Gastrocnemius medialis (tissue), 4 donors: ENCODE measurements around the gene AGFG2. TPM values are rescaled to one million over a fixed set of nuclear protein-coding genes. Genes with fewer than 3 reads are reported as not detected.

Source experiments
- ATAC-seq, 2 donors: fragments of 150-250 bp; one replicate each; pipeline ENCODE4 v1.9.1; 2016
- DNase-seq, 2 donors: peaks; one replicate each; pipeline ENCODE4 v3.0.0-alpha.2; 2019
- H3K27ac ChIP-seq, 4 donors: fragments of 200-600 bp; sonication (generic); 1 replicate in 1 of 4; 2 replicates in 3 of 4; pipeline ENCODE4 v1.5.1; 2016 to 2018; ENCODE audit warnings: mild to moderate bottlenecking in 2 of 4, moderate library complexity in 1 of 4
- H3K27me3 ChIP-seq, 3 donors: fragments of 200-600 bp; sonication (generic) in 2 of 3; 1 replicate in 1 of 3; 2 replicates in 2 of 3; pipeline versions ENCODE4 v1.5.1 to v1.6.0; 2016 to 2019; ENCODE audit warnings: mild to moderate bottlenecking in 1 of 3, moderate library complexity in 1 of 3
- H3K36me3 ChIP-seq, 2 donors: fragments of 200-600 bp; sonication (generic) in 1 of 2; one replicate each; pipeline ENCODE4 v1.5.1; 2017 to 2018
- H3K4me1 ChIP-seq, 2 donors: fragments of 200-600 bp; sonication (generic) in 1 of 2; one replicate each; pipeline ENCODE4 v1.5.1; 2016 to 2017; ENCODE audit warnings: mild to moderate bottlenecking in 2 of 2
- H3K4me3 ChIP-seq, 4 donors: fragments of 200-600 bp; sonication (generic) in 3 of 4; 1 replicate in 1 of 4; 2 replicates in 3 of 4; pipeline ENCODE4 v1.5.1; 2016 to 2019; ENCODE audit warnings: mild to moderate bottlenecking in 2 of 4
- H3K9me3 ChIP-seq, 3 donors: fragments of 200-600 bp; sonication (generic) in 2 of 3; 1 replicate in 1 of 3; 2 replicates in 2 of 3; pipeline ENCODE4 v1.5.1; 2016 to 2019
- POLR2A ChIP-seq, 2 donors: fragments of 450-650 bp; IDR thresholded peaks; one replicate each; pipeline ENCODE4 v1.6.1; 2017; ENCODE audit warnings: antibody characterized with exemption in 2 of 2, mild to moderate bottlenecking in 2 of 2, moderate library complexity in 2 of 2
- in situ Hi-C, 4 donors: fragments of 200-750 bp; cut with MboI; loops; one replicate each; pipeline versions ENCODE4 v1.15.0 to v1.8.0; 2017; ENCODE audit warnings: low sequenced_read_pairs in 4 of 4
- intact Hi-C: fragments of 100-400 bp; cut with DNase I; formaldehyde crosslinking; loops from one replicate; pipeline ENCODE4 v1.15.1; 2023; ENCODE audit warnings: low total_unique reads
- total RNA-seq, 4 donors: library from RNA; depleted of rRNA; stranded (reverse); fragments of >200 nt; gene quantifications; one replicate each; pipeline versions ENCODE4 v1.1.0 to v1.2.3, GENCODE V29; 2016
- TF ChIP-seq, protein P1 (sequence below), 5 experiments: fragments of 450-650 bp in 3 of 5; fragments of 200-600 bp in 2 of 5; sonication (generic) in 2 of 5; IDR thresholded peaks in 4 of 5; conservative IDR thresholded peaks in 1 of 5; 1 replicate in 4 of 5; 2 replicates in 1 of 5; pipeline ENCODE4 v1.5.1; 2016 to 2019; ENCODE audit warnings: antibody characterized with exemption in 5 of 5, mild to moderate bottlenecking in 3 of 5, moderate library complexity in 3 of 5

Gene AGFG2
- total RNA-seq, 4 donors from 2014 or later = 10.7 to 16.4 (median 13.5) TPM

DNA sequence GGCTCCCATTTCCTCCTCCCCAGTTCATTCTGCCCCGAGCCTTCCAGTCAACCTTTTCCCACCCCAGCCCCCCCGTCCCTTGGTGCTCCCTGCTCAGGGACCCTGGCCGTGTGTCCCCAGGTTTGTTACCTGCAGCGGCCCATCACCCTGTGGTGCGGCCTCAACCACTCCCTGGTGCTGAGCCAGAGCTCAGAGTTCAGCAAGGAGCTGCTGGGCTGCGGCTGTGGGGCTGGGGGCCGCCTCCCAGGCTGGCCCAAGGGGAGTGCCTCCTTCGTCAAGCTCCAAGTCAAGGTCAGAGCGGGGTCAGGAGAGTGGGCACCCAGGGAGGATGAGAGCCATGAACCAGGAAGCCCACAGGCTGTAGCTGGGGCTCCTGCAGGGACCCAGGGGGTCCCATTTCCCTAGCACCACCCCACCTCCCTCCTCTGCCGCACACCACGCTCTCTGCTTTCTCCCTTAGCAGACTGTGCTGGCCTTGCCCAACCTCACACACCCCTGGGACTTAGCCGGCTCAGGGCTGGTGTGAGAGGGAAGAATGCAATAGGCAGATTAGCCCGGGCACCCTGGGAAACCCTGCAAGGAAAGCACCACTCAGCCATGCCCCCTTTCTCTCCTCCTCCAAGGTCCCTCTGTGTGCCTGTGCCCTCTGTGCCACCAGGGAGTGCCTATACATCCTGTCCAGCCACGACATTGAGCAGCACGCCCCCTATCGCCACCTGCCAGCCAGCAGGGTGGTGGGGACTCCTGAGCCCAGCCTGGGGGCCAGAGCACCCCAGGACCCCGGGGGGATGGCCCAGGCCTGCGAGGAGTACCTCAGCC is 61.1 kb downstream of the AGFG2 start:
- intact Hi-C loops (loop anchor here (10.0 kb wide), 1 partner anchor 1475 kb away; no protein-coding TSS in a partner anchor), in situ Hi-C loops (loop anchor here in 1 of 4 donors (25.0 kb wide), 1 partner anchor 262 kb away; the partner anchor contains the start of genes SLC12A9 and TRIP6)
- DNase-seq = no peak
- no peak for ATAC-seq
- H3K4me3 ChIP-seq = no peak overlapping the region
- peaks cover 3 to 10% of the 10 kb centered on the region in 2 donors for H3K4me1 ChIP-seq
- no peaks in the 10 kb centered on the region for H3K9me3 ChIP-seq
- peaks cover 0 to 11% (median 7%) of the 10 kb centered on the region in 3 donors for H3K27me3 ChIP-seq
- no peaks in the 10 kb centered on the region for H3K36me3 ChIP-seq
- no peak overlapping the region for H3K27ac ChIP-seq
- TF ChIP-seq POLR2A (IDR thresholded peaks at IDR 0.05) = no peak
- TF ChIP-seq, protein P1, sequence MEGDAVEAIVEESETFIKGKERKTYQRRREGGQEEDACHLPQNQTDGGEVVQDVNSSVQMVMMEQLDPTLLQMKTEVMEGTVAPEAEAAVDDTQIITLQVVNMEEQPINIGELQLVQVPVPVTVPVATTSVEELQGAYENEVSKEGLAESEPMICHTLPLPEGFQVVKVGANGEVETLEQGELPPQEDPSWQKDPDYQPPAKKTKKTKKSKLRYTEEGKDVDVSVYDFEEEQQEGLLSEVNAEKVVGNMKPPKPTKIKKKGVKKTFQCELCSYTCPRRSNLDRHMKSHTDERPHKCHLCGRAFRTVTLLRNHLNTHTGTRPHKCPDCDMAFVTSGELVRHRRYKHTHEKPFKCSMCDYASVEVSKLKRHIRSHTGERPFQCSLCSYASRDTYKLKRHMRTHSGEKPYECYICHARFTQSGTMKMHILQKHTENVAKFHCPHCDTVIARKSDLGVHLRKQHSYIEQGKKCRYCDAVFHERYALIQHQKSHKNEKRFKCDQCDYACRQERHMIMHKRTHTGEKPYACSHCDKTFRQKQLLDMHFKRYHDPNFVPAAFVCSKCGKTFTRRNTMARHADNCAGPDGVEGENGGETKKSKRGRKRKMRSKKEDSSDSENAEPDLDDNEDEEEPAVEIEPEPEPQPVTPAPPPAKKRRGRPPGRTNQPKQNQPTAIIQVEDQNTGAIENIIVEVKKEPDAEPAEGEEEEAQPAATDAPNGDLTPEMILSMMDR (IDR thresholded peaks at IDR 0.05 in 4 of 5, conservative IDR thresholded peaks at IDR 0.05 in 1 of 5) = no peak

DNA sequence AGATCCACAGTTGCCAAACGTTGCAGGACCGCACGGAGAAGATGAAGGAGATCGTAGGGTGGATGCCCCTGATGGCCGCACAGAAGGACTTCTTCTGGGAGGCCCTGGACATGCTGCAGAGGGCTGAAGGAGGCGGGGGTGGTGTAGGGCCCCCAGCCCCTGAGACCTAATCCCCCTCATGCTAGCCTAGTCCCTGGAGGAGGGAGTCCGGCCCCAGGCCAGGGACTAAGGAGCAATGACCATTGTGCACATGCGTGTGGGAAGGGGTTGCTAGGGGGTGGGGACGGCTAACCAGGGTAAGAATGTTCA is 61.7 kb downstream of the AGFG2 start:
- DNase-seq (no peak), ATAC-seq (no peak)
- Histone ChIP-seq H3K9me3 (no peaks in the 10 kb centered on the region), H3K4me1 (peaks cover 4 to 13% of the 10 kb centered on the region in 2 donors), H3K36me3 (no peaks in the 10 kb centered on the region), H3K27ac (no peak overlapping the region), H3K27me3 (peaks cover 0 to 15% (median 8%) of the 10 kb centered on the region in 3 donors), H3K4me3 (no peak overlapping the region)
- intact Hi-C loops (loop anchor here (10.0 kb wide), 1 partner anchor 1474 kb away; no protein-coding TSS in a partner anchor), in situ Hi-C loops (no loop called here)
- TF ChIP-seq POLR2A (IDR thresholded peaks at IDR 0.05) = no peak

DNA sequence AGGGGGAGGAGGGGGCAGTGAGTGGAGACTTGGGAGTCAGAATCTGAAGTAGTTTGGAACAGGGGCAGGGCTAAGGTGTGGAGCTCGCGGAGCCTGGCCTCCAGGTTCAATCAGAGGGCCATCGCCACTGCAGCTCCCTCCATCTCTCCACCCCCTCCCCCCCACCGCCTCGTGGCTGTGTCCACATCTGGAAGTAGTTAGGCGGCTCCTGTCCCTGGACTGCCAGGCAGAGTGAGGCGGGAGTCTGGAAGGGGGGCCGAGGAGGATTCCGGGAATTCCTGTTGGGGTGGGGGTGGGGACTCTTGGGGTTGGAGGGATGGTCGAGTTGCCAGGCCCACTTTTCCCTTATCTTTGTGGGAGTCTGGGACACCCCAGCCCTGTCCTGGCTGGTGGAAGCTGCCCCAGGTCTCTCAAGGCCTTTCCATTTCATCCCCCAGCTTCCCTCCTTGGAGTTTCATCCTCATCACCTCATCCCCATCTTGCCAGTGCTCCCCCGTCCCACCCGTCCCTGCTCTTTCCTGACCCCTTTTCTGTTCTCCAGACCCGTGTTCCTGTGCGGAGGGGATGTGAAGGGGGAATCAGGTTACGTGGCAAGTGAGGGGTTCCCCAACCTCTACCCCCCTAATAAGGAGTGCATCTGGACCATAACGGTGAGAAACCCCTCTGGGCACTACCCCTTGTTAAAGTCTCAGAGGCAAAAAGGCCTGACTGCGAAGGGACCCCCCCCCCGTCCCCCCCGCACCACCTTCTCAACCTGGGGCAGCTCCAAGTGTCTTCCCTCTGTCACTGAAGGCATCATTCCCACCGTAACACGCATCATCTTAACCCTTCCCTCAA is 64.1 kb downstream of the AGFG2 start:
- Histone ChIP-seq H3K9me3 (no peaks in the 10 kb centered on the region), H3K27ac (peak overlapping the region; percentile 74 to 85 (median 77)), H3K36me3 (no peaks in the 10 kb centered on the region), H3K27me3 (peaks cover 0 to 15% (median 8%) of the 10 kb centered on the region in 3 donors), H3K4me3 (peak overlapping the region; percentile 75 to 99 (median 89)), H3K4me1 (peaks cover 4 to 13% of the 10 kb centered on the region in 2 donors)
- in situ Hi-C loops = no loop called here
- ATAC-seq (no peak), DNase-seq (peak; percentile 47 to 60)
- intact Hi-C loops = loop anchor here (10.0 kb wide), 1 partner anchor 1472 kb away; no protein-coding TSS in a partner anchor
- TF ChIP-seq POLR2A (IDR thresholded peaks at IDR 0.05) = no peak
- TF ChIP-seq, protein P1 (IDR thresholded peaks at IDR 0.05 in 4 of 5, conservative IDR thresholded peaks at IDR 0.05 in 1 of 5) = no peak

DNA sequence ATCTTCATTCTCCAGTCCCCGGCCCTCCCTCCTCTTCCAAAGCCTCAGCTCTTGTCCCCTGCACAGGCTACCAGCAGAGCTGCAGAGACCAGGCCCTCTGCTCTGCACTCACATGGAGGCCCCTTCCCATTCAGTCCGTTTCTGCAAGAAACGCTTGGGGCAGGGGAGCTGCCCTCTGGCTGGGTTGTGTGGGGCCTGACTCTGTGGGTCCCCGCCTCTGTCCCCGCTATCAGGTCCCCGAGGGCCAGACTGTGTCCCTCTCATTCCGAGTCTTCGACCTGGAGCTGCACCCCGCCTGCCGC is 64.7 kb downstream of the AGFG2 start:
- TF ChIP-seq POLR2A (IDR thresholded peaks at IDR 0.05) = no peak
- TF ChIP-seq, protein P1 (IDR thresholded peaks at IDR 0.05 in 4 of 5, conservative IDR thresholded peaks at IDR 0.05 in 1 of 5) = no peak
- in situ Hi-C loops (no loop called here), intact Hi-C loops (loop anchor here (2.0 to 10.0 kb wide), 2 partner anchors 17 to 1471 kb away; partner anchors contain the start of genes FBXO24 and LRCH4)
- H3K36me3 ChIP-seq = no peaks in the 10 kb centered on the region
- H3K9me3 ChIP-seq = no peaks in the 10 kb centered on the region
- peaks cover 0 to 15% (median 8%) of the 10 kb centered on the region in 3 donors for H3K27me3 ChIP-seq
- ATAC-seq = peak; percentile 5 to 12
- H3K4me1 ChIP-seq = peaks cover 4 to 13% of the 10 kb centered on the region in 2 donors
- DNase-seq = no peak
- H3K27ac ChIP-seq = peak overlapping the region; percentile 74 to 85 (median 77)
- peak overlapping the region; percentile 75 to 99 (median 89) for H3K4me3 ChIP-seq
